HepG2 (cell line): ENCODE data around the gene PRICKLE2.

ENCODE experiments used
- CBFB ChIP-seq: sonication (generic); formaldehyde crosslinking; IDR thresholded peaks from 2 replicates; pipeline ENCODE4 v1.4.0; 2020; ENCODE audit warnings: missing genetic modification reagents
- CBX5 ChIP-seq: sonication (generic); formaldehyde crosslinking; IDR thresholded peaks from 2 replicates; pipeline ENCODE4 v1.4.0; 2020; ENCODE audit warnings: missing genetic modification reagents, borderline replicate concordance
- CTCF ChIP-seq: sonication (generic); formaldehyde crosslinking; IDR thresholded peaks from 2 replicates; pipeline ENCODE4 v1.5.0; 2020; ENCODE audit warnings: mild to moderate bottlenecking, missing genetic modification reagents, moderate library complexity
- KLF12 ChIP-seq: sonication (generic); formaldehyde crosslinking; IDR thresholded peaks from 2 replicates; pipeline ENCODE4 v1.4.0; 2020; ENCODE audit warnings: missing genetic modification reagents, borderline replicate concordance
- TAF1 ChIP-seq: sonication (generic); formaldehyde crosslinking; IDR thresholded peaks from 2 replicates; pipeline ENCODE4 v1.4.0; 2020; ENCODE audit warnings: missing genetic modification reagents
- ZBTB34 ChIP-seq: sonication (generic); formaldehyde crosslinking; IDR thresholded peaks from 2 replicates; pipeline ENCODE4 v1.8.0; 2022; ENCODE audit warnings: mild to moderate bottlenecking, missing genetic modification reagents
- ZNF550 ChIP-seq: sonication (generic); formaldehyde crosslinking; IDR thresholded peaks from 2 replicates; pipeline ENCODE4 v1.4.0; 2020; ENCODE audit warnings: mild to moderate bottlenecking, missing genetic modification reagents, borderline replicate concordance
- ZNF562 ChIP-seq: sonication (generic); formaldehyde crosslinking; IDR thresholded peaks from 2 replicates; pipeline ENCODE4 v1.8.0; 2022; ENCODE audit warnings: missing genetic modification reagents, borderline replicate concordance
- ZNF576 ChIP-seq: sonication (generic); formaldehyde crosslinking; IDR thresholded peaks from 2 replicates; pipeline ENCODE4 v1.4.0; 2020; ENCODE audit warnings: mild to moderate bottlenecking, missing genetic modification reagents
- ZNF749 ChIP-seq: sonication (generic); formaldehyde crosslinking; IDR thresholded peaks from 2 replicates; pipeline ENCODE4 v1.8.0; 2022; ENCODE audit warnings: mild to moderate bottlenecking, missing genetic modification reagents, moderate library complexity, borderline replicate concordance

- TF ChIP-seq CBX5 (CRISPR knock-in tag): no peak
- TF ChIP-seq CTCF (CRISPR knock-in tag): no peak
- no peak for TF ChIP-seq ZNF562 (CRISPR knock-in tag)
- no peak for TF ChIP-seq ZNF749 (CRISPR knock-in tag)
- TF ChIP-seq CBFB (CRISPR knock-in tag): no peak
- TF ChIP-seq ZNF550 (CRISPR knock-in tag): no peak
- no peak for TF ChIP-seq TAF1 (CRISPR knock-in tag)
- no peak for TF ChIP-seq ZNF576 (CRISPR knock-in tag)
- TF ChIP-seq ZBTB34 (CRISPR knock-in tag): no peak
- TF ChIP-seq KLF12 (CRISPR knock-in tag): no peak
Measured at GRCh38 chr3:64105816-64106215, 119.5 kb downstream of the PRICKLE2 start.
